ENCODE results near the gene GGT1.
"Not testable (repeated sequence)": the region's sequence is repeated elsewhere in the genome, so short reads cannot be mapped to it uniquely, and the experiment has no call there.

DNA sequence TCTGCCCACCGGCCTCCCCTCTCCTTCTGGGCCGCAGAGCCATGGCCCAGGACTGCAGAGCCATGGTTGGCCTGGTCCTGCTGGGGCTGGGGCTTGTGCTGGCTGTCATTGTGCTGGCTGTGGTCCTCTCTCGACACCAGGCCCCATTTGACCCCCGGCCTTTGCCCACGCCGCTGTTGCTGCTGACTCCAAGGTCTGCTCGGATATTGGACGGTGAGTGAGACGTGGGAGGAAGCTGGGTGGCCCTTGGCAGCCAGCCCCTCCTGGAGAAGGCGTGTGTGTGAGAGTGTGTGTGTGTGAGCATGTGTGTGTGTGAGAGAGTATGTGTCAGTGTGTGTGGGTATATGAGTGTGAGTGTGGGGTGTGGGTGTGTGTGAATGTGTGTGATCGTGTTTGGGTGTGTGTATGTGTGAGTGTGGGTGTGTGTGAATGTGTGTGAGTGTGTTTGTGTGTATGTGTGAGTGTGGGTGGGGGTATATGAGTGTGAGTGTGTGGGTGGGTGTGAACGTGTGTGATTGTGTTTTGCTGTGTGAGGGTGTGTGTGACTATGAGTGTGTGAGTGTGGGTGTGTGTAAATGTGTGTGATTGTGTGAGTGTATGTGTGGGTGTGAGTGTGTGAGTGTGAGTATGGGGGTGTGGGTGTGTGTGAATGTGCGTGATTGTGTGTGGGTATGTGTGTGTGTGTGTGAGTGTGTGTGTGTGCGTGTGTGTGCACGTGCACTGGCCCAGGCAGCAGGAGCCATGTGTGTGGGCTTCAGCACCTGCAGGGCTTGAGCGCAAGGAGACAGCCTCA, 30.4 kb downstream of the GGT1 start:
- not testable (repeated sequence) for TF ChIP-seq EZH2phosphoT487 (IDR thresholded peaks at IDR 0.05; ENCODE audit: low read length); EZH2 (optimal IDR thresholded peaks at IDR 0.05; ENCODE audit: low read depth, low read length)
- TF ChIP-seq, protein P1, sequence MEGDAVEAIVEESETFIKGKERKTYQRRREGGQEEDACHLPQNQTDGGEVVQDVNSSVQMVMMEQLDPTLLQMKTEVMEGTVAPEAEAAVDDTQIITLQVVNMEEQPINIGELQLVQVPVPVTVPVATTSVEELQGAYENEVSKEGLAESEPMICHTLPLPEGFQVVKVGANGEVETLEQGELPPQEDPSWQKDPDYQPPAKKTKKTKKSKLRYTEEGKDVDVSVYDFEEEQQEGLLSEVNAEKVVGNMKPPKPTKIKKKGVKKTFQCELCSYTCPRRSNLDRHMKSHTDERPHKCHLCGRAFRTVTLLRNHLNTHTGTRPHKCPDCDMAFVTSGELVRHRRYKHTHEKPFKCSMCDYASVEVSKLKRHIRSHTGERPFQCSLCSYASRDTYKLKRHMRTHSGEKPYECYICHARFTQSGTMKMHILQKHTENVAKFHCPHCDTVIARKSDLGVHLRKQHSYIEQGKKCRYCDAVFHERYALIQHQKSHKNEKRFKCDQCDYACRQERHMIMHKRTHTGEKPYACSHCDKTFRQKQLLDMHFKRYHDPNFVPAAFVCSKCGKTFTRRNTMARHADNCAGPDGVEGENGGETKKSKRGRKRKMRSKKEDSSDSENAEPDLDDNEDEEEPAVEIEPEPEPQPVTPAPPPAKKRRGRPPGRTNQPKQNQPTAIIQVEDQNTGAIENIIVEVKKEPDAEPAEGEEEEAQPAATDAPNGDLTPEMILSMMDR (IDR thresholded peaks at IDR 0.05; ENCODE audit: low read length): not testable (repeated sequence)
